NCI-H1048 (cell line): ENCODE results near the gene BLOC1S4.

Experiments
- DNase-seq: peaks from one replicate; lab custom pipeline; 2025; lab: John Stamatoyannopoulos, UW

Gene BLOC1S4

DNA sequence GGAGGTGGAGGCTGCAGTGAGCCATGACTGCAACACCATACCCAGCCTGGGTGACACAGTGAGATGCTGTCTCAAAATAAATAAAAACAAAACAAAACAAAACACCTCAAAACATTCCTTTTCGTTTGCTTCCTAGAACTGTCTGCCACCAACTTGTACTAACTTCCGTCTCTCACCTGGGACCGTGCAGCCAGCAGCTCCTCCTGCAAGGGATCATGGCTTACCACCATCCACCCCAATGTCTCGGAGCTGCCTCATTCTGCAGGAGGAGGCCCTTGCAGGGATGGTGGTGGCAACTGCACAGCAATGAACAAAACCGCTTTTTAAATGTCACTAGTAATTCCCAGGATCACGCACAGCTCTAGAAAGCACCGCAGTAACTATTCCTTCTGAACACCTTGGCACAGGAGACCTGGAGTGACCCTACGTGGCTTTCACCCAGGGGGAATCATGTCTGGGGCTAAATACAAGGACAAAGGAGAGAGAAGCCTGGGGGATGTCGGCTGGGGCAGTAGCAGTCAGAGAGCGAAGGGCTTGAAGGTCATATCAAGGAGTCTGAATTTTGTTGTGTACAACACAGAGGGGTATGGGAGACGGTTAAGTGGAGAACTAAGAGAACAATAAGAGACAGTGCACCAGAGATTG is 49.1 kb downstream of the BLOC1S4 start:
- DNase-seq: no peak

DNA sequence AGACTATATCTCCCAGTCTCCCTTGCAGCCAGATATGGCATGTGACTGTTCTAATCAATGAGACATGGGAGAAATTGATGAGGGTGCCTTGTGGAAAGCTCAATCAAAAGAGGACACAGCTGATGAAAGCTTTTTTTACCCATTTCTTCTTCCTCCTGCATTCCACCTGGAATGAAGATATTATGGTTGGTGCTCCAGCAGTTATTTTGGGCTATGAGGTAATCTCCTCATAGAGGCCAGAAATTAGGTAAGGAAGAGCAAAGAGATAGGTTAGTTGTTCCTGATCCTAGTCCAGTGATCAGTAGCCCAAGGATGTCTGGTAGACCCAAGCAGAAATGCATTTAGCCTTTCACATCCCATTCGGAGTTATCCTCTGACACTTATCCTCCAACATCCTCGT is 49.7 kb downstream of the BLOC1S4 start:
- DNase-seq: no peak
